Stimulated activated CD4-positive, alpha-beta T cell treated with anti-CD3 and anti-CD28 coated beads, Interleukin-15, amount 100 ng/mL, for 48 hours (primary cell): ENCODE data around the gene MTHFR.
"Not testable (repeated sequence)": the region's sequence is repeated elsewhere in the genome, so short reads cannot be mapped to it uniquely, and the experiment has no call there.

ENCODE experiments used
- DNase-seq, 2 donors: peaks; one replicate each; pipeline ENCODE4 v3.0.0-alpha.2; 2020; ENCODE audit warnings: low read depth in 2 of 2

Gene MTHFR

GRCh38 chr1:11833497-11833896 lies 27.7 kb upstream of the MTHFR start:
- no peak for DNase-seq

GRCh38 chr1:11831945-11832725 lies 26.4 kb upstream of the MTHFR start:
- no peak for DNase-seq

- DNase-seq, result no peak
Measured at GRCh38 chr1:11828511-11828910, 22.7 kb upstream of the MTHFR start.

- DNase-seq, result no peak
Measured at GRCh38 chr1:11826946-11827345, 21.2 kb upstream of the MTHFR start.

- DNase-seq, result no peak
Measured at GRCh38 chr1:11825131-11825530, 19.4 kb upstream of the MTHFR start.

- DNase-seq, result no peak
Measured at GRCh38 chr1:11823366-11824137, 17.8 kb upstream of the MTHFR start.

GRCh38 chr1:11822091-11822490 lies 16.3 kb upstream of the MTHFR start:
- no peak for DNase-seq

- no peak for DNase-seq
Measured at GRCh38 chr1:11817192-11817591, 11.4 kb upstream of the MTHFR start.

- DNase-seq, result no peak
Measured at GRCh38 chr1:11813021-11813420, 7.3 kb upstream of the MTHFR start.

- DNase-seq, result no peak
Measured at GRCh38 chr1:11807133-11807532, 1.4 kb upstream of the MTHFR start.

- DNase-seq, result no peak
Measured at GRCh38 chr1:11806307-11806936, 658 bp upstream of the MTHFR start.

GRCh38 chr1:11804666-11805421 lies 920 bp downstream of the MTHFR start:
- DNase-seq, result peak in 1 of 2 donors; percentile 26

GRCh38 chr1:11803924-11804665 lies 1.7 kb downstream of the MTHFR start:
- not testable (repeated sequence) for DNase-seq

- peak; percentile 34 to 62 for DNase-seq
Measured at GRCh38 chr1:11802973-11803885, 2.5 kb downstream of the MTHFR start.

- no peak for DNase-seq
Measured at GRCh38 chr1:11802616-11802972, 3.2 kb downstream of the MTHFR start.

GRCh38 chr1:11800756-11801433 lies 4.9 kb downstream of the MTHFR start:
- DNase-seq, result no peak

GRCh38 chr1:11800391-11800755 lies 5.4 kb downstream of the MTHFR start:
- DNase-seq, result no peak

- no peak for DNase-seq
Measured at GRCh38 chr1:11799896-11800295, 5.9 kb downstream of the MTHFR start.

- no peak for DNase-seq
Measured at GRCh38 chr1:11799099-11799498, 6.7 kb downstream of the MTHFR start.
